Ovary (tissue), 3 donors: ENCODE results near the gene MRPL1.

Experiments used
- POLR2A ChIP-seq: fragments of 450-650 bp; IDR thresholded peaks from one replicate; pipeline ENCODE4 v1.6.1; 2017; ENCODE audit warnings: antibody characterized with exemption, mild to moderate bottlenecking, moderate library complexity
- TF ChIP-seq, protein P1 (sequence below), 3 donors: fragments of 450-650 bp in 2 of 3; fragments of 200-600 bp in 1 of 3; IDR thresholded peaks; one replicate each; pipeline versions ENCODE4 v1.5.1 to v1.8.0; 2016 to 2022; ENCODE audit warnings: antibody characterized with exemption in 3 of 3, mild to moderate bottlenecking in 1 of 3
- donor health status: DM: no; HTN: no; CAD: no.

GRCh38 chr4:77834403-77834802 is 28.2 kb upstream of the MRPL1 start:
- TF ChIP-seq POLR2A: no peak
- TF ChIP-seq, protein P1, sequence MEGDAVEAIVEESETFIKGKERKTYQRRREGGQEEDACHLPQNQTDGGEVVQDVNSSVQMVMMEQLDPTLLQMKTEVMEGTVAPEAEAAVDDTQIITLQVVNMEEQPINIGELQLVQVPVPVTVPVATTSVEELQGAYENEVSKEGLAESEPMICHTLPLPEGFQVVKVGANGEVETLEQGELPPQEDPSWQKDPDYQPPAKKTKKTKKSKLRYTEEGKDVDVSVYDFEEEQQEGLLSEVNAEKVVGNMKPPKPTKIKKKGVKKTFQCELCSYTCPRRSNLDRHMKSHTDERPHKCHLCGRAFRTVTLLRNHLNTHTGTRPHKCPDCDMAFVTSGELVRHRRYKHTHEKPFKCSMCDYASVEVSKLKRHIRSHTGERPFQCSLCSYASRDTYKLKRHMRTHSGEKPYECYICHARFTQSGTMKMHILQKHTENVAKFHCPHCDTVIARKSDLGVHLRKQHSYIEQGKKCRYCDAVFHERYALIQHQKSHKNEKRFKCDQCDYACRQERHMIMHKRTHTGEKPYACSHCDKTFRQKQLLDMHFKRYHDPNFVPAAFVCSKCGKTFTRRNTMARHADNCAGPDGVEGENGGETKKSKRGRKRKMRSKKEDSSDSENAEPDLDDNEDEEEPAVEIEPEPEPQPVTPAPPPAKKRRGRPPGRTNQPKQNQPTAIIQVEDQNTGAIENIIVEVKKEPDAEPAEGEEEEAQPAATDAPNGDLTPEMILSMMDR (IDR thresholded peaks at IDR 0.05): no peak
